Trophoblast cell (in vitro differentiated cells and primary cell): ENCODE results near the gene CBX2.

Source experiments
- DNase-seq, 2 donors: peaks; one replicate each; pipeline ENCODE4 v3.0.0-alpha.2; 2016
- H2AFZ ChIP-seq: 2 replicates; pipeline ENCODE4 v1.6.1; 2013; ENCODE audit warnings: low read length, moderate library complexity, mild to moderate bottlenecking; ENCODE audit not compliant: insufficient read depth, poor library complexity
- H2AK5ac ChIP-seq: 2 replicates; pipeline ENCODE4 v1.6.1; 2013; ENCODE audit warnings: mild to moderate bottlenecking, low read length
- H2BK120ac ChIP-seq: 2 replicates; pipeline ENCODE4 v1.6.1; 2013; ENCODE audit warnings: low read length, mild to moderate bottlenecking, moderate library complexity; ENCODE audit not compliant: insufficient read depth, poor library complexity
- H2BK12ac ChIP-seq: 2 replicates; pipeline ENCODE4 v1.6.1; 2013; ENCODE audit warnings: mild to moderate bottlenecking, low read length, moderate library complexity
- H2BK5ac ChIP-seq: 2 replicates; pipeline ENCODE4 v1.6.1; 2013; ENCODE audit warnings: low read length, low read depth, moderate library complexity, mild to moderate bottlenecking; ENCODE audit not compliant: poor library complexity
- H3K14ac ChIP-seq: 2 replicates; pipeline ENCODE4 v1.6.1; 2013; ENCODE audit warnings: mild to moderate bottlenecking, low read length
- H3K18ac ChIP-seq: 2 replicates; pipeline ENCODE4 v1.6.1; 2013; ENCODE audit warnings: mild to moderate bottlenecking, low read length
- H3K23ac ChIP-seq: 2 replicates; pipeline ENCODE4 v1.6.1; 2013; ENCODE audit warnings: low read length
- H3K27ac ChIP-seq: 2 replicates; pipeline ENCODE4 v1.5.1; 2013; ENCODE audit warnings: low read depth, mild to moderate bottlenecking, inconsistent platforms, low read length, moderate library complexity
- H3K27me3 ChIP-seq: 2 replicates; pipeline ENCODE4 v1.6.1; 2013; ENCODE audit warnings: inconsistent platforms, mild to moderate bottlenecking, low read length, moderate library complexity; ENCODE audit not compliant: insufficient read depth
- H3K36me3 ChIP-seq, 2 experiments: 1 replicate in 1 of 2; 2 replicates in 1 of 2; pipeline ENCODE4 v1.6.1; 2013; ENCODE audit warnings: low read length in 2 of 2, mild to moderate bottlenecking in 2 of 2, moderate library complexity in 1 of 2; ENCODE audit not compliant: insufficient read depth in 2 of 2, control insufficient read depth in 1 of 2
- H3K4ac ChIP-seq: 2 replicates; pipeline ENCODE4 v1.6.1; 2013; ENCODE audit warnings: low read depth, mild to moderate bottlenecking, low read length, moderate library complexity
- H3K4me1 ChIP-seq, 2 experiments: 1 replicate in 1 of 2; 2 replicates in 1 of 2; pipeline ENCODE4 v1.6.1; 2013; ENCODE audit warnings: low read length in 2 of 2, mild to moderate bottlenecking in 2 of 2, moderate library complexity in 1 of 2; ENCODE audit not compliant: insufficient read depth in 2 of 2, control insufficient read depth in 1 of 2
- H3K4me2 ChIP-seq: 2 replicates; pipeline ENCODE4 v1.6.1; 2013; ENCODE audit warnings: inconsistent platforms, mild to moderate bottlenecking, low read length, moderate library complexity
- H3K4me3 ChIP-seq: 2 replicates; pipeline ENCODE4 v1.5.1; 2013; ENCODE audit warnings: mild to moderate bottlenecking, low read depth, low read length, inconsistent platforms
- H3K79me1 ChIP-seq: one replicate; pipeline ENCODE4 v1.6.1; 2013; ENCODE audit warnings: low read length
- H3K79me2 ChIP-seq: 2 replicates; pipeline ENCODE4 v1.6.1; 2013; ENCODE audit warnings: low read length, mild to moderate bottlenecking; ENCODE audit not compliant: control insufficient read depth, insufficient read depth, poor library complexity
- H3K9ac ChIP-seq: 2 replicates; pipeline ENCODE4 v1.6.1; 2013; ENCODE audit warnings: mild to moderate bottlenecking, low read length
- H3K9me3 ChIP-seq: 2 replicates; pipeline ENCODE4 v1.6.1; 2013; ENCODE audit warnings: low read depth, mild to moderate bottlenecking, control low read depth, inconsistent platforms, low read length; ENCODE audit not compliant: insufficient read depth
- H4K12ac ChIP-seq: 2 replicates; pipeline ENCODE4 v1.6.1; 2013; ENCODE audit warnings: low read depth, mild to moderate bottlenecking, low read length, moderate library complexity
- H4K8ac ChIP-seq: 2 replicates; pipeline ENCODE4 v1.6.1; 2013; ENCODE audit warnings: low read depth, mild to moderate bottlenecking, low read length, moderate library complexity
- H4K91ac ChIP-seq: one replicate; pipeline ENCODE4 v1.6.1; 2013; ENCODE audit warnings: low read depth, mild to moderate bottlenecking, low read length, moderate library complexity
- WGBS: extraction: QIAGEN DNeasy Blood & Tissue Kit; methylation state at CpG from one replicate; pipeline ENCODE4 v1.1.7; 2013; ENCODE audit warnings: missing lambda C conversion rate; ENCODE audit not compliant: insufficient read length, insufficient coverage; ENCODE audit errors: extremely low coverage; 5-methylcytosine and 5-hydroxymethylcytosine counted together

The CBX2 gene

GRCh38 chr17:79733692-79734070 is 44.3 kb upstream of the CBX2 start:
- H2BK120ac ChIP-seq, result no peak overlapping the region
- no peak overlapping the region for H3K4me2 ChIP-seq
- H3K79me2 ChIP-seq, result no peaks in the 10 kb centered on the region
- no peaks in the 10 kb centered on the region for H3K27me3 ChIP-seq
- H3K9me3 ChIP-seq, result peaks cover 5% of the 10 kb centered on the region
- DNase-seq, result no peak
- H3K79me1 ChIP-seq, result no peaks in the 10 kb centered on the region
- H3K9ac ChIP-seq, result no peak overlapping the region
- no peak overlapping the region for H3K4ac ChIP-seq
- no peak overlapping the region for H4K12ac ChIP-seq
- H2AFZ ChIP-seq, result no peak overlapping the region
- no peak overlapping the region for H3K23ac ChIP-seq
- H3K27ac ChIP-seq, result no peak overlapping the region
- no peaks in the 10 kb centered on the region for H3K4me1 ChIP-seq
- no peak overlapping the region for H3K14ac ChIP-seq
- no peak overlapping the region for H3K4me3 ChIP-seq
- no CpG with 5 or more reads among the region's 9 CpGs for WGBS
- no peak overlapping the region for H2AK5ac ChIP-seq
- no peak overlapping the region for H2BK5ac ChIP-seq
- no peak overlapping the region for H3K18ac ChIP-seq
- no peaks in the 10 kb centered on the region for H3K36me3 ChIP-seq
- no peak overlapping the region for H2BK12ac ChIP-seq
- H4K8ac ChIP-seq, result no peak overlapping the region
- no peak overlapping the region for H4K91ac ChIP-seq

GRCh38 chr17:79735096-79735495 is 42.9 kb upstream of the CBX2 start:
- H3K4me3 ChIP-seq, result no peak overlapping the region
- H2AFZ ChIP-seq, result no peak overlapping the region
- H4K91ac ChIP-seq, result no peak overlapping the region
- no peaks in the 10 kb centered on the region for H3K79me2 ChIP-seq
- WGBS, result no CpG with 5 or more reads among the region's 32 CpGs
- no peak overlapping the region for H4K12ac ChIP-seq
- no peak overlapping the region for H2BK120ac ChIP-seq
- no peaks in the 10 kb centered on the region for H3K36me3 ChIP-seq
- no peak overlapping the region for H2BK5ac ChIP-seq
- no peak overlapping the region for H3K23ac ChIP-seq
- no peak for DNase-seq
- H2BK12ac ChIP-seq, result no peak overlapping the region
- no peak overlapping the region for H3K4me2 ChIP-seq
- no peak overlapping the region for H3K18ac ChIP-seq
- H3K14ac ChIP-seq, result no peak overlapping the region
- no peak overlapping the region for H4K8ac ChIP-seq
- H3K9me3 ChIP-seq, result no peaks in the 10 kb centered on the region
- H3K27me3 ChIP-seq, result no peaks in the 10 kb centered on the region
- no peak overlapping the region for H3K27ac ChIP-seq
- no peak overlapping the region for H3K4ac ChIP-seq
- no peak overlapping the region for H3K9ac ChIP-seq
- no peaks in the 10 kb centered on the region for H3K4me1 ChIP-seq
- no peaks in the 10 kb centered on the region for H3K79me1 ChIP-seq
- no peak overlapping the region for H2AK5ac ChIP-seq

GRCh38 chr17:79737046-79737921 is 40.7 kb upstream of the CBX2 start:
- no peak overlapping the region for H3K4me3 ChIP-seq
- H3K4ac ChIP-seq, result no peak overlapping the region
- no peak overlapping the region for H4K91ac ChIP-seq
- no peak overlapping the region for H2AK5ac ChIP-seq
- no peak for DNase-seq
- no peaks in the 10 kb centered on the region for H3K79me1 ChIP-seq
- no peak overlapping the region for H2BK12ac ChIP-seq
- no peak overlapping the region for H2BK120ac ChIP-seq
- H3K14ac ChIP-seq, result no peak overlapping the region
- no peak overlapping the region for H4K8ac ChIP-seq
- H2BK5ac ChIP-seq, result no peak overlapping the region
- no peak overlapping the region for H3K4me2 ChIP-seq
- H3K23ac ChIP-seq, result no peak overlapping the region
- no peaks in the 10 kb centered on the region for H3K27me3 ChIP-seq
- H3K18ac ChIP-seq, result no peak overlapping the region
- H3K79me2 ChIP-seq, result no peaks in the 10 kb centered on the region
- H3K9me3 ChIP-seq, result peaks cover 2% of the 10 kb centered on the region
- H2AFZ ChIP-seq, result no peak overlapping the region
- H4K12ac ChIP-seq, result no peak overlapping the region
- H3K9ac ChIP-seq, result no peak overlapping the region
- no peak overlapping the region for H3K27ac ChIP-seq
- no CpG with 5 or more reads among the region's 30 CpGs for WGBS
- no peaks in the 10 kb centered on the region for H3K36me3 ChIP-seq
- peaks cover 0 to 3% of the 10 kb centered on the region in 2 experiments for H3K4me1 ChIP-seq

GRCh38 chr17:79737922-79738578 is 39.9 kb upstream of the CBX2 start:
- Histone ChIP-seq H3K79me1 (no peaks in the 10 kb centered on the region), H3K9ac (no peak overlapping the region), H3K4me3 (no peak overlapping the region), H3K4me2 (no peak overlapping the region), H2AFZ (no peak overlapping the region), H2AK5ac (no peak overlapping the region), H3K9me3 (peaks cover 5% of the 10 kb centered on the region), H2BK12ac (no peak overlapping the region), H3K14ac (no peak overlapping the region), H3K4ac (no peak overlapping the region), H3K23ac (no peak overlapping the region), H3K27ac (no peak overlapping the region), H3K36me3 (no peaks in the 10 kb centered on the region), H3K4me1 (peaks cover 0 to 3% of the 10 kb centered on the region in 2 experiments), H2BK120ac (no peak overlapping the region), H2BK5ac (no peak overlapping the region), H4K8ac (no peak overlapping the region), H3K79me2 (no peaks in the 10 kb centered on the region), H4K12ac (no peak overlapping the region), H4K91ac (no peak overlapping the region), H3K27me3 (no peaks in the 10 kb centered on the region), H3K18ac (no peak overlapping the region)
- no CpG with 5 or more reads among the region's 17 CpGs for WGBS
- DNase-seq, result no peak
